Renal cortical epithelial cell (primary cell): ENCODE measurements around the gene EXOC3. TPM values are rescaled to one million over a fixed set of nuclear protein-coding genes. Genes with fewer than 3 reads are reported as not detected.
"Not testable (repeated sequence)": the region's sequence is repeated elsewhere in the genome, so short reads cannot be mapped to it uniquely, and the experiment has no call there.

Experiments
- DNase-seq: peaks from one replicate; pipeline ENCODE4 v3.0.0-alpha.2; 2011; ENCODE audit warnings: low read depth
- total RNA-seq: library from RNA; depleted of rRNA; stranded (reverse); fragments of >200 nt; gene quantifications from 2 replicates; pipeline ENCODE4 v1.2.3, GENCODE V29; 2014

Gene EXOC3
- total RNA-seq, 1 donor from 2014 or later, result 56.9 TPM

DNA sequence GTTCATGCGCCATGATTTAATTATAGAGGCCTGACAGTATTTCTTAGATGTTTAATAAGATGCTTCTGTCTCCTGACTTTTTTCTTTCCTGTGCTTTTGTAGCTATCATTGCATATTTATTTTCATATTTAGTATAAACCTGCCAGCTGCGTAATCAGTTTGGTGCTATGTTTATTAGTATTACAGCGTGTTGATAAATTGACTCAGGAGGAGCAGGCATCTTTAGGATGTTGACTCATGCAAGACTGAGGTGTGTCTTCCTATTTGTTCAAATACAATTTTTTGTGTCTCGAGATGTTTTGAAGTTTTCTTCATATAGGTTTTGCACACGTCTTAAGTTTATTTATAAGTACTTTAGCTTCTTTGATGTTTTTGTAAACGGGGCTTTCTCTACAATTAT, 35.9 kb upstream of the EXOC3 start:
- DNase-seq, result no peak

DNA sequence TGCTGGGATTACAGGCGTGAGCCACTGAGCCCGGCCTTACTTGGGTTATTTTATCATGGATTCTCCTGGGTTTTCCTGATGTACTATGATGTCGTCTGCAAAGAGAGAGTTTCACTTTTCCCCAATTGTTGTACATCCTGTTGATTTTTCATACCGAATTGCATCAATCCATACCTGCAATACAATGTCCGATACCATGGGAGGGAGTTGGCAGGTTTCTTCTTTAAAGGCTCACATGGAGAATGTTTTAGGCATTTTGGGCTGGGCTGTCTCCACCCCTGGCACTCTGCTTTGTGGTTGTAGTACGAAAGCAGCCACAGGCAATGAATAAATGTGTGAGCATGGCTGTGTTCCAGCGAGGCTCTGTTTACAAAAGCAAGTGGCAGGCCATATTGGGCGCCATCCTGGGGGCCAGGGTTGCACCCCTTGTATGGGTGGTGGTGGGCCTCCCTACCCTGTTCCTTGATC, 35.1 kb upstream of the EXOC3 start:
- DNase-seq, result no peak

DNA sequence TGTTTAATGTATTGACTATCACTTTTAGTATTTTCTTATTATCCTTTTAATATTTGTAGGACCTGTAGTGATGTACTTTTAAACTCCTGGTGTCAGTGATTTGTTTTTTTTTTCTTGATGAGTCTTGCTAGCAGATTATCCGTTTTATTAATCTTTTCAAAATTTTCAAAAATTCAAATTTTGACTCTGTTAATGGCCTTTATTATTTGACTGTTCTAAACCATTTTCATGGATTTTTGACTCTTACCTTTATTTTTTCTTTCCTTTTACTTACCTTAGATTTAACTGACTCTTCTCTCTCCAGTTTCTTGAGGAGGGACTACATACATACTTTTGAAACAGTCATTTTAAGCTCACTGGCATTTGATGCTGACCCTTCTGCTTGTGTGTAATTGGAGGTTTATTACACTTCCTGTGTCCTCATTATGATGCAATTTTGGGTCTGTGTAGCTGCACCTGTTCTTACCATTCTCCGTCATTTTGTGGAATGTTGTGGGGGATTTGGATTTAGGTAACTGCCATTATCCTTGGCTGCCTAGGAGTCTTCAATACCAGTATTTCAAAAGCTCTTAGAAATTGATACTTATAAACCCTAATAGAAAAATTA, 32.0 kb upstream of the EXOC3 start:
- no peak for DNase-seq

DNA sequence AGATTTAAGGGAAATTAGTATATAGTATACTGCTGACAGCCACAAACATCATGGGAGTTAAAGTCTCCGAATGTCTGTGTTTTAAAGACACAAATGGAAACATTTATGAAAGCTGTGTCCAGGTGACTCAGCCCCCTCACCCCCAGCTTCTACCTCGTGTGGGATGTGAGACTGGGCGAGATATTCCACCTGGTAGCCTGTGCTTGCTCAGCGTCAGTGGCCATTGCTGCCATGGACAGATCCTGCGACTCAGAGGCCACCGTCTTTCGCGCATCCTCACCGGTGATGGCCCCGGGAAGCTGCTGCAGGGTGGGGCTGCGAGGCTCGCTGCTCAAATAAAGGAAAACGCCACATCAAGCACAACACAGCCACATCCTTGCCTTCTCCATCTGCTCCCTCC, 31.2 kb upstream of the EXOC3 start:
- DNase-seq, result no peak

DNA sequence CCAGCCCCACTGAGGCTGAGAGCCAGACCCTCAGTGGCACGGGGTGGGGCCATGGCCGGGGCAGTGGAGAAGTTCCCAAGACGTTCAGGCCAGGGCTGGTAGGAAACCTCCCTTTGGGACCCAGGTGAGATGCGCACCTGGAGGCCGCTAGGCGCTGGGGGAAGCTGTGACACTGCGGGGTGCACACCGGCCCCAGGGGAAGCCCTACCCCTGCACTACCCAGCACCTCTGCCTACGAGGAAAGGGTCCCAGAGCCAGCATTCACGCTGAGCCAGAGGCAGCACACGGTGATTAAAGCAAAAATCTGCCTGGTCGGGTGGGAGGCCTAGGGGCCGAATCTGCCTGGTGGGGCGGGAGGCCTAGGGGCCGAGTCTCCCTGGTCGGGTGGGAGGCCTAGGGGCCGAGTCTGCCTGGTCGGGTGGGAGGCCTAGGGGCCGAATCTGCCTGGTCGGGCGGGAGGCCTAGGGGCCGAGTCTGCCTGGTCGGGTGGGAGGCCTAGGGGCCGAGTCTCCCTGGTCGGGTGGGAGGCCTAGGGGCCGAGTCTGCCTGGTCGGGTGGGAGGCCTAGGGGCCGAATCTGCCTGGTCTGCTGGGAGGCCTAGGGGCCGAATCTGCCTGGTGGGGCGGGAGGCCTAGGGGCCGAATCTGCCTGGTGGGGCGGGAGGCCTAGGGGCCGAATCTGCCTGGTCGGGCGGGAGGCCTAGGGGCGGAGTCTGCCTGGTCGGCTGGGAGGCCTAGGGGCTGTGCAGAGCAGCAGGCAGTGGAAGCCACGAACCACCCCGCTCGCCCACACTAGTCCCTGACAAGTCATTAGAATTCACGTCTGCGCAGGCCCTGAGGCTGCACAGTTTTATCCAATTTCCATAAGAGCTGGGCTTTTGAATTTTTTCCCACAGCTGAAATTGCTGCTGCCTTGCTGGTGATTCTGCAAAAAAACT, 27.7 kb upstream of the EXOC3 start:
- not testable (repeated sequence) for DNase-seq

DNA sequence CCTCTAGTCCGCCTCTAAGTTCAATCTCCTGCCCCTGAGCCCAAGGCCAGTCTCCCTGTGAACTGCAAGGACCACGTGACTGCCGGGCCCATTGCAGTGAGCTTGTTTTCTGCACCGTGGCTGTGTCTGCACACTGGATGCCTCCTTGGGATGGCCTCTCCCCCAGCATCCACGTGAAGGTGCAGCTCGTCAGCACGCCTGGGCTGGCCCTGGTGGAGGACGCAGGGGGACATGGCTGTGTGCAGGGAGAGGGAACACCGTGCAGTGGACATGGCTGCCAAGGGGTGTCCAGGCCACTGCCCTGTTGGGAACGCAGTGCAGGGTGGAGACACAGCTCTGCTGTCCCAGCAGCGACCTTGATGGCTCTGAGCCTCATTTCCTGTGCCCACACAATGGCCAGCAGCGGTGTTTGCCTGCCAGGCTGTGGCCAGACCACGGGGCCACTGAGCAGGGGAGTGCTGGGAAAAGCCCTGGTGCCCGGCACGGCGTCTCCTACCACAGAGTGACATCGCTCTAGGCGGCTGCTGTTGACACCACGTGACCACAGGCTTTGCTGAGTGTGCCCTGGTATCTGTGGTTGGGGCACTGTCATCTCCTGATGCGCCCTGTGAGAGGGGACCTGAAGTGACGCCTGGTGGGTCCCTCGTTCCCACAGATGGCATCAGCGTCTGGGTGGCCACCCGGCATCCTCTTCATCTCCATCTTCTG, 26.9 kb upstream of the EXOC3 start:
- DNase-seq, result no peak

DNA sequence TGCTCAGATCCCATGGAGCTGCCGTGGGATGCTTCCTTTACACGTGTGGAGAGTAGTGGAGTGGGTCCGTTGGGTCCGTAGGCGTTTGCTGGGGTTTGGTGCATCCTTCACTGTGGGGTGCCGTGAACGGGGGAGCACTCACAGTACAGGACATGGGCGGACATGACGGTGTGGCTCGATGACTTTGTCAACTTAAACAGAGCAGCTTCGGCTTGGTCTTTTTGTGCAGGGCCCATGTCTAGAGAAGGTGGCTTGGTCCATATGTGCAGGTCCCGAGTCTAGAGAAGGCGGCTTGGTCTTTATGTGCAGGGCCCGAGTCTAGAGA, 26.4 kb upstream of the EXOC3 start:
- DNase-seq, result no peak

DNA sequence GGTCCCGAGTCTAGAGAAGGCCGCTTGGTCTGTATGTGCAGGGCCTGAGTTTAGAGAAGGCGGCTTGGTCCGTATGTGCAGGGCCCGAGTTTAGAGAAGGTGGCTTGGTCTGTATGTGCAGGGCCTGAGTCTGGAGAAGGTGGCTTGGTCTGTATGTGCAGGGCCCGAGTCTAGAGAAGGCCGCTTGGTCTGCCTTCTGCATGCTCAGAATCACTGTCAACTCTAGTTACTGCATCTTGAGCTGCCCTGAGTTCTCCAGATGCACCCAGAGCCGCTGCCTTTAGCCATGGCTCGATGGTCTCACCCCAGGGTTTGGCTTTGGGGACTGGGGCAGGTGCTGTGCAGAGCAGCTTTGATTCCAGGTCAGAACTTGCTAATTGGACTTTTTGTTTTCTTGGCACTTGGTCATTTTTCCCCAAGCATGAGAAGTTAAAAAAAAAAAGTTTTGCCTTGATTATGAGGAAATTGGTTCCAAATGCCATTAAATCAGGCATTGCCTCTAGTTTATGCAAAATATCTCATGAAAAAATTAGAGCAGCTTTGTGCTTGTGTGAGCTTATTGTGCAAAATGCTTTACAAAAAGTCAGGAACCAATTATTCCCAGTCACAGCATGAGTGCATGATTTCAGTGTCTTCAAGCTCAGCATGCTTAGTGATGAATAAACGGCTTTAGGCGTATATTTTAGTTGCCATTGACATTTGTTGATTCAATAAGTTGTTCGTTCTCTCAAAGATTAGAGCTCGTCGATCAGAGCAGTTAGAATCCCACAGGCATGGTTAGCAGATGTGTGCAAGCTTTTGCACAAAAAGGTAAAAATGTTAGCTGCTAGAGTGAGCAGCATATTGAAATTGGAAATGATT, 25.4 kb upstream of the EXOC3 start:
- no peak for DNase-seq

DNA sequence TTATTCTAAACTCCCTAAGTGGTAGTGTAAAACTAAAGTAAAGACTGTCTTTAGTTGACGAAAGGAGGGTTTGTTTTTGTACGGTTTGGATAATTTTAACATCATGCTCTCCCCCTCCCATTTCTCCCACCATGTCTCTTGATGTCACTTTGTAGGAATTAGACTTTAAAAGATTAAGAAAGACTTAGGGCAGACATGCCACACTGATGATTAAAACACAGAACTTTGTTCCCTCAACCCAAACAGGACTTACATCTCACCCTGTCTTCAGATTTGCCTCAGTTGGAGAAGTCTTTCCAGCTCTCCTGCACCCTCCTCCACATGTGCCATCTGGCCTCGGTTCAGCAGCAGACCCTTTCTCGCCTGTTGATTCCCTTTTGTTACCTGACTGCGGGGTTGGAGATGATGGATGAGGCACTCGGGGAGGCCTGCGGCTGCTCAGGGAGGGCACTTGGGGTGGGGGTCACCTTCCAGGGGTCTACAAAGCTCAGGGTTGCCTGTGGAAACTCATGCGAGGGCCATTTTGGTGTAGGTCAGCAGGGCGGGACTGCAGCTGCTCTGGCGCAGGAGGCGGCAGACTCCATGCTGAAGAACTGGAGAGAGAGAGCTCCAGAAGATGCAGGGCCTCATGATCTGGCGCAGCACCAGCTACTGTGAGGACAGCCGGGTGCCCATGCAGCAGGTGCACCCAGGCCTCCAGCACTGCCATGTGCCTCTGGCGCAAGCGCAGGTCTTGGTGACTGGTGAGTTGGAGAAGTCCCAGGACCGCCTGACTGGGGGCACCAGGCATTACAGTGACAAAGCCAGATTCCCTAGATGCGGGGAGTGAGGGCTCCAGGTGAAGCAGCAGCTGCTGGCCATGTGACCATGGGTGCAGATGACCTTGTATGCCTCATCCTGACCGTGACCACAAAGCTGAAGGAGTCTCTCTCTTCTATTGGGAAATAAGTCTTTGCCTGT, 24.5 kb upstream of the EXOC3 start:
- DNase-seq, result no peak

DNA sequence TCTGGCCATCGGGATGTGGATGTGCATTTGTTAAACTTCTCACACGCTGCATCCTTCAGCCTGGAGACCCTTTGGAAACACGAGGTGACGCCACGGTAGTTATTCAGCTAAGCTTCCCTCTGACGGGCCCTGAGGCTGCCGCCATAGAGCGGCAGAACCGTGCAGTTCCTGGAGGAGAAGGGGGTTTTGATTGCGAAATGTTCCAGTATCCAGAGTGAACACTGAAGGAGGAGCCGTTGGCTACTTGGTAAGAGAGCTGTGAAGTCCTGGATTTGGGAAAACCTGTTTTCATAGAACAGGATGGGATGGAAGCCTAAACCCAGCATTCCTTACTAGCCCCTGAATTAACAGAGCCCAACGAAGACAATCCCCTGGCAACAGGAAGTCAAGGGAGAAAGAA, 23.0 kb upstream of the EXOC3 start:
- DNase-seq, result no peak

DNA sequence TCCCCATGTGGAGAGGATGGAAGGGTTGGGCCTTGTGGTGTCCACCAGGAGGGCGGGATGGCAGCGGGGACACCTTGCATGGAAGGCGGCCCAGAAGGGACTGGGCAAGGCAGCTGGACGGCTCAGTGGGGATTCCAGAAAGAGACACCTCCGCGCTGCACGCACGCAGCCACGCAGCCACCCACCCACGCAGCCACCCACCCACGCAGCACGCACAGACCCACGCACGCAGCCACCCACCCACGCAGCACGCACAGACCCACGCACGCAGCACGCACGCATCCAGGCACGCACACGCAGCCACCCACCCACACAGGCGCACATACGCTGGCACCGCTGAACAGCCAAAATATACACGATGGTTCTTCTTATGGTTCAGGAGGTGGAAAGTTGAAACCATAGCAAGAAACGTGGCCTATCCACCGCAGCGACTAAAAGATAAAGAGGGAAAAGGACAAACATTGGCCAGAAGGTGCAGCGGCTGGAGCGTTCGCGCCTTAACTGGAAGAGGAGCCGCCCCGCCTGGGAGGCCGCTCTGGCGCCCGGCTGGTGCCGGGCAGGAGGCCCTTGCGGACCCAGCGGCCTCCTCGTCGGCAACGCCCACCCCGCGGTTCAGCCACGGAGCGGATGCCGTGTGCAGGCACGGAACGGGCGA, 22.2 kb upstream of the EXOC3 start:
- DNase-seq, result no peak

DNA sequence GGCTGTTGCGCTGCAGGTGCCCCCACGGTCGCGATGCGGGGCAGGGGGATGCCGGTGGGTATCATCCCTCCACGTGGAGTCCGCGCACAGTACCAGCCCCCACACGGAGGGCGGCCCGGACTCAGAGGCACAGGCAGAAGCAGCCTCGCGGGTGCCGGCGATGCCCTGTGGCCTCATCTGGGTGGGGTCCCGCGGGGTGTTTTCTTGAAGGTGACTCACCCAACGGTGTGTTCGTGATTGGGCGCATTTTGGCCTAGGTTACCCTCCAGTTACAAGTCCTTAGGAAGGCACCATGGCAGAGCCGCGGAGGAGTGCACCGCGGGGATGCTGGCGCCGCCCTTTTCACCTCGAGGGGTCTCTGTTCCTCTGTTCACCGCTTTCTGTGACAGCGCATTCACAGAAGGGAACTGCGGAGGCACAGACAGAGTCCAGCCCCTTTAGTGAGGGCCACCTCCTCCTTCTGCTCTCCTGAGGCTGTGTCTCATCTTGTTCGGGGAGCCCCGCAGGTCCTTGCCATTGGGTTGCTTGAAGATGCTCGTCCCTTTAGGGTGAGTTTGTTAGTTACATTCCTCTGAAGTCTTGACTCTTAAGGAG, 21.6 kb upstream of the EXOC3 start:
- DNase-seq, result no peak

DNA sequence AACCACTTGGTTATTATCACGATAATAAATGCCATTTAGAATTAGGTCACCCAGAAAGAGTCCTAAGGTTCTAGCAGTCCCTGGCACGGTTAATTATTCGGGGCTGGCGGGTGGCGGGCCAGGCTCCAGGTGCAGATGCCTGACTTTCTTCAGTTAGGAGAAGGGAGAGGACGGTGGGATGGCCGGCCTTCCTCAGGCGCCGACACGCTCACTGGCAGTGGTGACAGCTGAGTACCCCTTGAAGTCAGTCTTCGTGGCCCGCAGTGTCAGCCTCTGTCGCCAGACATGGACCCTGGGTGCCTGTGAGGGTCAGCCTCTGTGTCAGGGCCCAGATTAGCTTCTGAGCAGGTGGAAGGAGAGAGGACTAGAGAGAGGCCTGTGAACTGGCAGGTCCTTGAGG, 21.1 kb upstream of the EXOC3 start:
- DNase-seq, result no peak

DNA sequence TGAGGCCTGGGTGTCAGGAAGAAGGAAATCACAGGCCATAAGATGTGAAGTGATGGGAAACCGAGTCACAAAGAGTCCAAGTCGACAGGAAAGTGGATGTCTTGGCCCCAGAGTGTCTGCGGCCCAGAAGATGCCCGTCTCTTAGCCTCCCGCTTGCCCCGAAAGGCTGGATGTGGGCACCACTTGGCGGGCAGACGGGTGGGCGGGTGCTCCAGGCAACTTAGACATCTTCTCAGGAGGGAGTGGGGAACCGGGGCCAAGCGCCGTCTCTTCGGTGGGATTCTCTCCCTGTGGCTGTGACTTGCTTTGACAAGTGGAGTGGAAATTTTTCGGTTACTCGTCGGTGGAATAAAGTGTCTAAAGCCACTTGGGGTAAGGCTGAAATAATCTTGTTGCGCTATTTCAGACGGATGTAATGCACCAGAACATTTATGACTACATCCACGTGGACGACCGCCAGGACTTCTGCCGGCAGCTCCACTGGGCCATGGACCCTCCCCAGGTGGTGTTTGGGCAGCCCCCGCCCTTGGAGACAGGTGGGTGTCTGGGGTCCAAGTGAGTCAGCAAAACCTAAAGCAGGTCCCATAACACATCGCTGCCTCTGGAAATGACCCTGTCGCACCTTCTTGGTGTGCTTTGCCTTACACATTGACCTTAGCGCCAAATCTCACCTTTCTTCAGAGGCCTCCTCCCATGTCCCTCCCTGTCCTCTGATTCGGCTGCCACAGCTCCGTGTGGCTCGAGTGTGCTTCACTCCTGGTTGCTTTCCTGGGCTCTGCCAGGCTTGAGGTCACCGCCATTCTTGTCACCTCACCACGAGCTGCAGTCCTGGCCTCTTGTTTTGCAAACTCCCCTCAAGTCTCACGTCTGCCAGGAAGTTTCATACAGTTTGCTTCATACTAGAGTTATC, 20.4 kb upstream of the EXOC3 start:
- DNase-seq, result no peak

DNA sequence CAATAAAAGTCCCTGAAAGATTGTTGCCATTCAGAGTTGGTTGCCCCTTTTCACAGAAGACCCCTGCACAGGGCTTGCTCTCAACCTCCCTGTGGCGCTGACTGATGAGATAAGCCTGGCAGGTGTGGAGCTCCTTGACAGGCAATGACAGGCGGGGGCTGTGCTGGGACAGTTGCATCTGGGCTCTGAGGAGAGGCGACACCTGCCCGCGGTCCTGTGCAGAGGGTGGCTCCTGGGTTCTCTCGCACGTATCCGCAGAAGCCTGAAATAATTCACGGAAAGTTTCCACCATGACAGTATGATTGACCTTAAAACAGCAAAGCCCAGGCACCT, 19.8 kb upstream of the EXOC3 start:
- DNase-seq, result no peak

DNA sequence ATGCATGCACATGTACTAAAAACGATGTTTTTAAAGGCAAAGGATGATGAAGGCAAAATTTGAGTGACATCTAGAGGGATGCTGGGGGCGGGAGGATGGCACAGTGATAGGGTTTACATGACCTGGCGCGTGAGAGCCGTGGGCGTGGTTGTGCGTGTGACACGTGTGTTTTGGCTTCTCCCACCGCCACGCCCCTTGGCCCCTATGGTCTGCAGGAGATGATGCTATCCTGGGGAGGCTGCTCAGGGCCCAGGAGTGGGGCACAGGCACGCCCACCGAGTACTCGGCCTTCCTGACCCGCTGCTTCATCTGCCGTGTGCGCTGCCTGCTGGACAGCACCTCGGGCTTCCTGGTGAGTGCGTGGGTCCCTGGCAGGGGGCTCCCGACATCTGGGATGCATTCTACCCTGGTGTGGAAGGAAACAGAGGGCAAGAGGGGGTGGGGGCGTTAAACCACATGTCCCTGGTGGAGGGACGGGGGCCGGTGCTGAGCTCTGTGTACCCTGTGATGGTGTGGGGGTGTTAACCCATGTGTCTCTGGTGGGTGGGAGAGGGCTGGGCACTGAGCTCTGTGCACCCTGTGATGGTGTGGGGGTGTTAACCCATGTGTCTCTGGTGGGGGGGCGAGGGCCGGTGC, 19.2 kb upstream of the EXOC3 start:
- DNase-seq, result no peak

DNA sequence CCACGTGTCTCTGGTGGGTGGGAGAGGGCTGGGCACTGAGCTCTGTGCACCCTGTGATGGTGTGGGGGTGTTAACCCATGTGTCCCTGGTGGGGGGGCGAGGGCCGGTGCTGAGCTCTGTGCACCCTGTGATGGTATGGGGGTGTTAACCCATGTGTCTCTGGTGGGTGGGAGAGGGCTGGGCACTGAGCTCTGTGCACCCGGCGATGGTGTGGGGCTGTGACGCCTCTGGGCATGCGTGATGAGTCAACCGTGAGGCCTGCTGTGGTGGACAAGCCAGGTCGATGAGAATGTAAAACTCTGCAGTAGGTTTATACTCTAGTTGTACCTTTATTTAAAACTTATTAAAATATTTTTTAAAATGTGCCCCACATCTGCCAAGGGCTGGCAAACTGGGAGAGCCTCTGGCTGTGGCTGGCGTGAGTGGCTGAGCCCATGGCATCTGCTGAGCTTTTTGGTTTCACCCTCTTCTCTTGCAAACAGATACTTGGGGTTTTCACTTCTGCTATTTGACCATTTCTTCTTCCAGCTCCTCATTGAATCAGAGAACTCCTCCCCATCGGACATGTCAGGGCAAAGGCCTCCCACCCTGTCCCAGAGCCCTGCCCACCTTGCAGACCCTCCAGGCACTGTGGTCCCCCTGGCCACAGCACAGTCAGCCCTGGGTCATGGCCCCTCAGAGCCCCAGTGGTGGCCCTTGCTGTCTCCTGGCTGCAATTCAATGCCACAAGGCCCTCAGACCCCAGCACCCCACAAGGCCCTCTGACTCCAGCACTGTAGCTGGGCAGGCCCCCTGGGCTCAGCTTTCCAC, 18.5 kb upstream of the EXOC3 start:
- DNase-seq, result no peak
